ENCODE data around the gene MAP3K19.
"Not testable (repeated sequence)": the region's sequence is repeated elsewhere in the genome, so short reads cannot be mapped to it uniquely, and the experiment has no call there.

MAP3K19 gene

GRCh38 chr2:135047300-135047699 lies at the start of gene MAP3K19:
Gene MAP3K19, minus strand, starts transcription at chr2:135047447. Its CDS starts 22,800 bp downstream, at chr2:135024647.
- DNase-seq, result no peak

- DNase-seq, result no peak
Observed at GRCh38 chr2:135096665-135097446, 49.6 kb upstream of the MAP3K19 start.

GRCh38 chr2:135095591-135095990 lies 48.3 kb upstream of the MAP3K19 start:
- DNase-seq, result no peak

- DNase-seq, result no peak
Observed at GRCh38 chr2:135094508-135094907, 47.3 kb upstream of the MAP3K19 start.

GRCh38 chr2:135093670-135094330 lies 46.6 kb upstream of the MAP3K19 start:
- no peak for DNase-seq

GRCh38 chr2:135093193-135093592 lies 45.9 kb upstream of the MAP3K19 start:
- no peak for DNase-seq

- DNase-seq, result no peak
Observed at GRCh38 chr2:135091681-135092080, 44.4 kb upstream of the MAP3K19 start.

GRCh38 chr2:135089597-135089996 lies 42.4 kb upstream of the MAP3K19 start:
- not testable (repeated sequence) for DNase-seq

- no peak for DNase-seq
Observed at GRCh38 chr2:135086222-135086621, 39.0 kb upstream of the MAP3K19 start.

GRCh38 chr2:135078417-135078816 lies 31.2 kb upstream of the MAP3K19 start:
- no peak for DNase-seq

GRCh38 chr2:135076556-135076955 lies 29.3 kb upstream of the MAP3K19 start:
- no peak for DNase-seq

GRCh38 chr2:135074216-135074615 lies 27.0 kb upstream of the MAP3K19 start:
- no peak for DNase-seq

GRCh38 chr2:135072125-135072997 lies 25.1 kb upstream of the MAP3K19 start:
- DNase-seq, result no peak

- DNase-seq, result no peak
Observed at GRCh38 chr2:135066710-135067109, 19.5 kb upstream of the MAP3K19 start.

- DNase-seq, result no peak
Observed at GRCh38 chr2:135064149-135064548, 16.9 kb upstream of the MAP3K19 start.

GRCh38 chr2:135063210-135063609 lies 16.0 kb upstream of the MAP3K19 start:
- DNase-seq, result no peak

GRCh38 chr2:135059577-135059976 lies 12.3 kb upstream of the MAP3K19 start:
- DNase-seq, result no peak

GRCh38 chr2:135056790-135057189 lies 9.5 kb upstream of the MAP3K19 start:
- no peak for DNase-seq

GRCh38 chr2:135055182-135055786 lies 8.0 kb upstream of the MAP3K19 start:
- no peak for DNase-seq

- DNase-seq, result no peak
Observed at GRCh38 chr2:135052997-135053474, 5.8 kb upstream of the MAP3K19 start.

GRCh38 chr2:135052042-135052876 lies 5.0 kb upstream of the MAP3K19 start, which contains the start of gene RAB3GAP1:
Gene RAB3GAP1, plus strand, starts transcription at chr2:135052292. Its CDS starts 16 bp downstream, at chr2:135052308.
- peak; percentile 25 for DNase-seq

GRCh38 chr2:135050684-135051083 lies 3.4 kb upstream of the MAP3K19 start:
- DNase-seq, result no peak

All from GOT3 (cell line).